ENCODE results near the gene ZNF516.

GRCh38 chr18:76453932-76454331 lies 41.1 kb downstream of the ZNF516 start:
- no peak for TF ChIP-seq EP300 (IDR thresholded peaks at IDR 0.05)
- TF ChIP-seq CTCF (IDR thresholded peaks at IDR 0.05): no peak
- TF ChIP-seq POLR2AphosphoS5 (IDR thresholded peaks at IDR 0.05): no peak
- no peak for TF ChIP-seq POLR2A (IDR thresholded peaks at IDR 0.05)

All from sigmoid colon (tissue), 4 donors.